Esophagus muscularis mucosa (tissue), 4 donors: ENCODE results near the gene GPR82. TPM values are rescaled to one million over a fixed set of nuclear protein-coding genes. Genes with fewer than 3 reads are reported as not detected.
"Not testable (repeated sequence)": the region's sequence is repeated elsewhere in the genome, so short reads cannot be mapped to it uniquely, and the experiment has no call there.

ENCODE experiments used
- DNase-seq: peaks from one replicate; pipeline ENCODE4 v3.0.0-alpha.2; 2017; ENCODE audit errors: extremely low spot score
- H3K27ac ChIP-seq, 4 donors: fragments of 200-600 bp; sonication (generic); replicated peaks in 1 of 4; 1 replicate in 3 of 4; 2 replicates in 1 of 4; pipeline ENCODE4 v1.5.1; 2016 to 2019; ENCODE audit warnings: mild to moderate bottlenecking in 1 of 4
- H3K27me3 ChIP-seq, 4 donors: fragments of 200-600 bp; sonication (generic); one replicate each; pipeline versions ENCODE4 v1.5.1 to v1.6.0; 2016 to 2019
- H3K36me3 ChIP-seq, 4 donors: fragments of 200-600 bp; sonication (generic); one replicate each; pipeline ENCODE4 v1.5.1; 2016 to 2019
- H3K4me1 ChIP-seq, 4 donors: fragments of 200-600 bp; sonication (generic); one replicate each; pipeline ENCODE4 v1.5.1; 2016 to 2019
- H3K4me3 ChIP-seq, 4 donors: fragments of 200-600 bp; sonication (generic); 1 replicate in 2 of 4; 2 replicates in 2 of 4; pipeline ENCODE4 v1.5.1; 2016 to 2019; ENCODE audit warnings: mild to moderate bottlenecking in 4 of 4, moderate library complexity in 1 of 4
- H3K9me3 ChIP-seq, 4 donors: fragments of 200-600 bp; sonication (generic); 1 replicate in 3 of 4; 2 replicates in 1 of 4; pipeline ENCODE4 v1.5.1; 2016 to 2019
- EP300 ChIP-seq: sonication (generic); formaldehyde crosslinking; IDR thresholded peaks from one replicate; pipeline ENCODE4 v1.6.1; 2017; ENCODE audit warnings: antibody characterized with exemption
- POLR2A ChIP-seq: fragments of 450-650 bp; IDR thresholded peaks from one replicate; pipeline ENCODE4 v1.6.1; 2017; ENCODE audit warnings: antibody characterized with exemption, moderate library complexity, mild to moderate bottlenecking, low read depth
- POLR2AphosphoS5 ChIP-seq, 2 donors: sonication (generic); formaldehyde crosslinking; IDR thresholded peaks; one replicate each; pipeline ENCODE4 v1.6.1; 2017; ENCODE audit warnings: antibody characterized with exemption in 2 of 2
- WGBS: methylation state at CpG from one replicate; pipeline ENCODE4 v1.1.5; 2018; 5-methylcytosine and 5-hydroxymethylcytosine counted together
- intact Hi-C: fragments of 100-400 bp; cut with DNase I; formaldehyde crosslinking; loops from one replicate; pipeline ENCODE4 v1.15.1; 2023
- total RNA-seq, 4 donors: library from RNA; depleted of rRNA; stranded (reverse); fragments of >200 nt; gene quantifications; one replicate each; pipeline versions ENCODE4 v1.1.0 to v1.2.1, GENCODE V29; 2016
- TF ChIP-seq, protein P1 (sequence below), 3 experiments: fragments of 200-600 bp in 2 of 3; fragments of 450-650 bp in 1 of 3; sonication (generic) in 2 of 3; IDR thresholded peaks; one replicate each; pipeline ENCODE4 v1.5.1; 2017 to 2019; ENCODE audit warnings: antibody characterized with exemption in 3 of 3, mild to moderate bottlenecking in 2 of 3, moderate library complexity in 1 of 3

The GPR82 gene
- total RNA-seq, 4 donors from 2014 or later: 0.13 to 0.42 (median 0.34) TPM; not detected in 1

- no peak overlapping the region for H3K27ac ChIP-seq
- no peak overlapping the region for H3K4me3 ChIP-seq
- H3K27me3 ChIP-seq: no peaks in the 10 kb centered on the region
- H3K9me3 ChIP-seq: peaks cover 0 to 31% (median 0%) of the 10 kb centered on the region in 4 donors
- TF ChIP-seq POLR2A (no peak), POLR2AphosphoS5 (IDR thresholded peaks at IDR 0.05) (no peak), EP300 (no peak)
- TF ChIP-seq, protein P1, sequence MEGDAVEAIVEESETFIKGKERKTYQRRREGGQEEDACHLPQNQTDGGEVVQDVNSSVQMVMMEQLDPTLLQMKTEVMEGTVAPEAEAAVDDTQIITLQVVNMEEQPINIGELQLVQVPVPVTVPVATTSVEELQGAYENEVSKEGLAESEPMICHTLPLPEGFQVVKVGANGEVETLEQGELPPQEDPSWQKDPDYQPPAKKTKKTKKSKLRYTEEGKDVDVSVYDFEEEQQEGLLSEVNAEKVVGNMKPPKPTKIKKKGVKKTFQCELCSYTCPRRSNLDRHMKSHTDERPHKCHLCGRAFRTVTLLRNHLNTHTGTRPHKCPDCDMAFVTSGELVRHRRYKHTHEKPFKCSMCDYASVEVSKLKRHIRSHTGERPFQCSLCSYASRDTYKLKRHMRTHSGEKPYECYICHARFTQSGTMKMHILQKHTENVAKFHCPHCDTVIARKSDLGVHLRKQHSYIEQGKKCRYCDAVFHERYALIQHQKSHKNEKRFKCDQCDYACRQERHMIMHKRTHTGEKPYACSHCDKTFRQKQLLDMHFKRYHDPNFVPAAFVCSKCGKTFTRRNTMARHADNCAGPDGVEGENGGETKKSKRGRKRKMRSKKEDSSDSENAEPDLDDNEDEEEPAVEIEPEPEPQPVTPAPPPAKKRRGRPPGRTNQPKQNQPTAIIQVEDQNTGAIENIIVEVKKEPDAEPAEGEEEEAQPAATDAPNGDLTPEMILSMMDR (IDR thresholded peaks at IDR 0.05): no peak
- 89% methylated on average over 5 of the region's 5 CpGs for WGBS
- DNase-seq: no peak
- intact Hi-C loops: no loop called here
- H3K4me1 ChIP-seq: no peaks in the 10 kb centered on the region
- no peaks in the 10 kb centered on the region for H3K36me3 ChIP-seq
Measured at GRCh38 chrX:41716222-41716621, 7.8 kb upstream of the GPR82 start.

DNA sequence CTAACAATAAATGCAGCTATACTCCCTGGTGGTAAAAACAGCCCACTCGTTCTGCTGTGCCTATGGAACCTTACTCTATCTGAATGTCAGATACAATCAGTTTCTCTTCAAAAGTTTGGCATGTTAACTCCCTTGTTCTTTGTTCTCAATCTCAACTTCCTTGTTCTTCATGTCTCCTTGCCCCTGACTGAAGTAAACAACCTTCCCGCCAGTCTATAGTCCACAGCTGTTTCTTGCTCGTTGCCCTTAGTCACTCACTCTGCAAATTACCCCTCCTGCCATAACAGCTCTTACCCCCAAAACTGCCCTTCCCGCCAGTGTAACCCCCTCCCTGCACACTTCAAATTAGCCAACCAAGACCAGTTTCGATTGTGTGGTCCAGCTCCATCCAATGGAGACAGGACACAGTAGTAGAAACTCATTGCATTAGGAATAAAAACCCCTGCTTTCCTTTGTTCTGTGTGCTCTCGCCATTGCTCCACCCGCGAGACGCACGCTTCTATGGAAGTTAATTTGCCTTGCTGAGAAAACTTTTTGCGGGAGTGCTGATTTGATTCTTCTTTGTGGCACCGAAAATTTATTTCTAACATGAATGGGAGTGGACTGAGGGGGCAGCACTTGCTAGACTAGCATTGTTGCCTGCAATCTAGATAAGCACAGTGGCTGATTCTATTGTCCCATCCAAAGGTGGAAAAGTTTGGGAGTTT is 7.1 kb upstream of the GPR82 start:
- WGBS: 86% methylated on average over 12 of the region's 12 CpGs
- Histone ChIP-seq H3K27ac (no peak overlapping the region), H3K27me3 (no peaks in the 10 kb centered on the region), H3K36me3 (no peaks in the 10 kb centered on the region), H3K4me1 (no peaks in the 10 kb centered on the region), H3K4me3 (no peak overlapping the region), H3K9me3 (peaks cover 0 to 31% (median 0%) of the 10 kb centered on the region in 4 donors)
- no peak for DNase-seq
- TF ChIP-seq, protein P1 (IDR thresholded peaks at IDR 0.05): no peak
- no peak for TF ChIP-seq EP300
- intact Hi-C loops: no loop called here

GRCh38 chrX:41718481-41719235 is 5.3 kb upstream of the GPR82 start:
- DNase-seq: no peak
- Histone ChIP-seq H3K4me3 (no peak overlapping the region), H3K4me1 (no peaks in the 10 kb centered on the region), H3K9me3 (peaks cover 0 to 31% (median 0%) of the 10 kb centered on the region in 4 donors), H3K27ac (no peak overlapping the region), H3K27me3 (no peaks in the 10 kb centered on the region), H3K36me3 (no peaks in the 10 kb centered on the region)
- 75% methylated on average over 4 of the region's 4 CpGs for WGBS
- intact Hi-C loops: no loop called here
- TF ChIP-seq EP300 (no peak), POLR2AphosphoS5 (IDR thresholded peaks at IDR 0.05) (no peak), POLR2A (no peak)
- TF ChIP-seq, protein P1 (IDR thresholded peaks at IDR 0.05): no peak

- intact Hi-C loops, H3K27ac ChIP-seq, H3K4me3 ChIP-seq, DNase-seq, H3K4me1 ChIP-seq, H3K36me3 ChIP-seq, H3K27me3 ChIP-seq: not testable (repeated sequence)
- 86% methylated on average over 6 of the region's 6 CpGs for WGBS
- H3K9me3 ChIP-seq: peaks cover 0 to 31% (median 0%) of the 10 kb centered on the region in 4 donors
Measured at GRCh38 chrX:41719610-41720009, 4.4 kb upstream of the GPR82 start.

DNA sequence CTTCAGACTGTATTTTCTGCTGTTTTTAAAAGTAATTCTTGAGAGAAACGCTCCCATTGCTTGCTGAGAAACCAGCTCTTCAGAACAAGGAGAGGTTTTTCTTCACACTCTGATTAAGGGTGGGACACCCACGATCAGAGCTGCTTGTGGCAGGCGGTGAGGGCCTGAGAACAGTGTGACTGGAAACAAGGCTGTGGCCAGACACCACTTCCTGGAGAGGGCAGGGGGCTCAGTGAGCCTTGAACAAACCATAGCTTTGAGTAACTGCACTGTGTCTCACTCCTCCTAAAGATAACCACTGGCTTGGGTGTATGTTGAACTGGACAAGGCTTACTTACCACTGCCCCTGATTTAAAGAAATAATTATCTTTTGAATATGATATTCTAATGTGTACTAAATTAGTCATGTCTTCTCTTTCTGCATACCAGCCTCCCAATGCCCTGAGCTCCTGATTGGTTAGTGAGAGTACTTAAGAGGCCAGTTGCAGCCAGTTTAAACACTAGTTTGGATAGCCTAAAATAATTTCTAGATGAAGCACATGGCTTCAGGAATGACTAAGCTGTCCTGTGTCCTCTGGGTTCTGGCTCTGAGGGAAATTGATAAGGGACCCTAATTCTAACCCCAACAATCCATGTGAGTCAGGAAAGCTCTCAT is 3.7 kb upstream of the GPR82 start:
- Histone ChIP-seq H3K36me3 (no peaks in the 10 kb centered on the region), H3K4me3 (no peak overlapping the region), H3K4me1 (no peaks in the 10 kb centered on the region), H3K27ac (no peak overlapping the region), H3K27me3 (no peaks in the 10 kb centered on the region), H3K9me3 (peaks cover 0 to 31% (median 0%) of the 10 kb centered on the region in 4 donors)
- no peak for DNase-seq
- 71% methylated on average over 3 of the region's 3 CpGs for WGBS
- TF ChIP-seq POLR2A (no peak), EP300 (no peak), POLR2AphosphoS5 (IDR thresholded peaks at IDR 0.05) (no peak)
- TF ChIP-seq, protein P1 (IDR thresholded peaks at IDR 0.05): no peak
- intact Hi-C loops: no loop called here
